Stimulated activated CD4-positive, alpha-beta T cell treated with anti-CD3 and anti-CD28 coated beads, Interleukin-4, amount 100 ng/mL, for 1 hour (primary cell): ENCODE results near the gene AKAP12.

ENCODE experiments used
- DNase-seq: peaks from one replicate; pipeline ENCODE4 v3.0.0-alpha.2; 2020

Gene AKAP12

GRCh38 chr6:151239603-151240035, at the start of gene AKAP12:
TSS of gene AKAP12 (plus strand) at chr6:151239967. CDS start at chr6:151240563, 596 bp downstream.
- DNase-seq: no peak

- DNase-seq: no peak
These were observed 48.2 kb upstream of the AKAP12 start for GRCh38 chr6:151191527-151191926.

GRCh38 chr6:151196555-151196954, 43.2 kb upstream of the AKAP12 start:
- DNase-seq: no peak

- DNase-seq: no peak
These were observed 42.2 kb upstream of the AKAP12 start for GRCh38 chr6:151197556-151197955.

GRCh38 chr6:151199991-151200390, 39.8 kb upstream of the AKAP12 start:
- DNase-seq: no peak

- no peak for DNase-seq
These were observed 33.8 kb upstream of the AKAP12 start for GRCh38 chr6:151205721-151206600.

- no peak for DNase-seq
These were observed 32.1 kb upstream of the AKAP12 start for GRCh38 chr6:151207674-151208073.

GRCh38 chr6:151209071-151209831, 30.5 kb upstream of the AKAP12 start:
- DNase-seq: no peak

- no peak for DNase-seq
These were observed 28.7 kb upstream of the AKAP12 start for GRCh38 chr6:151211075-151211474.

- no peak for DNase-seq
These were observed 26.4 kb upstream of the AKAP12 start for GRCh38 chr6:151213352-151213751.

- no peak for DNase-seq
These were observed 23.8 kb upstream of the AKAP12 start for GRCh38 chr6:151215999-151216398.

GRCh38 chr6:151216804-151217203, 23.0 kb upstream of the AKAP12 start:
- no peak for DNase-seq

- no peak for DNase-seq
These were observed 20.6 kb upstream of the AKAP12 start for GRCh38 chr6:151219192-151219591.

GRCh38 chr6:151224076-151224475, 15.7 kb upstream of the AKAP12 start:
- no peak for DNase-seq

- no peak for DNase-seq
These were observed 13.8 kb upstream of the AKAP12 start for GRCh38 chr6:151225919-151226318.

GRCh38 chr6:151228788-151229400, 10.9 kb upstream of the AKAP12 start:
- no peak for DNase-seq

- no peak for DNase-seq
These were observed 10.1 kb upstream of the AKAP12 start for GRCh38 chr6:151229401-151230276.

- DNase-seq: no peak
These were observed 9.5 kb upstream of the AKAP12 start for GRCh38 chr6:151230277-151230577.

- no peak for DNase-seq
These were observed 6.9 kb upstream of the AKAP12 start for GRCh38 chr6:151232899-151233298.

- DNase-seq: no peak
These were observed 6.0 kb upstream of the AKAP12 start for GRCh38 chr6:151233731-151234130.

- DNase-seq: no peak
These were observed 2.9 kb upstream of the AKAP12 start for GRCh38 chr6:151236668-151237401.
